ENCODE data around the gene TANGO2. TPM values are rescaled to one million over a fixed set of nuclear protein-coding genes. Genes with fewer than 3 reads are reported as not detected.

Gene TANGO2
- total RNA-seq, 1 donor from 2014 or later = 8.2 TPM

DNA sequence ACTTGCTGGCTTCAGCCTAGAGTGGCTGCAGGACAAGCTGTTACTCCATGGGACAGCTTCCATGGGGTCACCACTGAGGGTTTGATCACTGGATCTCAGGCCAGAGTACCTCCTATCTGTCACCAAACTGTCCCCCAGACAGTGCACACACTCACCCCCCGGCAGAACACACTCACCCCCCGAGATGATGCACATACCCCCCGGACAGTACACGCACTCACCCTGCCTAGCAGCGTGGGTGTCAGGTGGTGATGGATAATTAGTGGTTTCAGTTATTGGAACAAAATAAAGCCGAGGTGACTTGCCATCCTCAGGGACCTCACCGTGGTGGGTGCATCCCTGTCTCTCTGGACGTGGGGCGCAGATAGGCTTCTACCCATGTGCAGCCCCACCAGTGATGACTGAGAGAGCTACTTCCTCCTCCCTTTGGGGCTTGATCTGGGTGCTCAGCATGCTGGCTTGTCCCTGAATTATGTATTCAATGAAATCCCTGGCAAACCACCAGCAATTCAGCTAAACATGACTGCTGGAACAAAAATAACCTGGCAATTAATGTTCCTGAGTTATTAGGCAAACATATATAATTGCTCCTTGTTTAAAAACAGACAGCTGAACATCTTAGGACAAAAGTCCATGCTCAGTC lies 18.9 kb downstream of the TANGO2 start:
- DNase-seq (ENCODE audit: low spot score in 2 of 2) = no peak
- FAIRE-seq = no peak

DNA sequence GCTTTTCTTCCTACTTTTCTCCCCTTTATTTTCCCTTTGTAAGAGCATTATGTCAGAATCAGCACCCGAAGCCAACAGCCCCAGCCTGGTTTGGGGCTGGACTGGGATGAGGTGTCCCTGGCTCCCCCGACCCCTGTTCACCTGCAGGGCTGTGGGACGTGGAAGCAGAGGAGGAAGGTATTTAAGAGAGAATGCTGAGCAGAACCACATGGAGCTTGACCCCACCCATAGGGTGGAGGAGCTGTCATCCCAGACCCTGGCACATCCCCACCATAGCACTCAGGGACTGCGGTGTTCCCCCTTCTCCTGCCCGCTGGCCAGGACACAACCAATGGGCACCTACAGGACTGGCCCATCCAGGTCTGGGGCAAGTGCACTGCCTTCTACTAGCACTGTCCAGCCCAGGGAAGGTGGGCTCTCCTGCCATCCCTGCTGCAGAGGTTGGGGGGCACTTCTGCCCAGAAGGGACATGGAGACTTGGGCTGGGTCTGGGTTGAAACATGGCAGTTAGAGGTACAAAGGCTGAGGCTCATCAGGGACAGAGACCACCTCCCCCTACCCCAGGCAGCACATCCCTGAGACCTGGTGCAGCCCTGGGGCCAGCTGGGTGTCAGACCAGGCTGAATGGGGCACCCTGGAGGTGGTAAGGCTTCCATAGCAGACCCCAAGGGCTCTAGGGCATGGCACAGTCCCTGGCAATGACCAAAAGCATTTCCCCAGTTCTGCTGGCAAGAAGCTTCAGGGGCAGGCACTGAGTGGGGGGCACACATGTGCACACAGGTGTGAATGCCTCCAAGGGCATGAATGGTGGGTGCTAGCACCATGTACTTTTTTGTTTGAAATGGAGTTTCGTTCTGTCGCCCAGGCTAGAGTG lies 19.7 kb downstream of the TANGO2 start:
- DNase-seq (ENCODE audit: low spot score in 2 of 2) (no peak), FAIRE-seq (no peak)

DNA sequence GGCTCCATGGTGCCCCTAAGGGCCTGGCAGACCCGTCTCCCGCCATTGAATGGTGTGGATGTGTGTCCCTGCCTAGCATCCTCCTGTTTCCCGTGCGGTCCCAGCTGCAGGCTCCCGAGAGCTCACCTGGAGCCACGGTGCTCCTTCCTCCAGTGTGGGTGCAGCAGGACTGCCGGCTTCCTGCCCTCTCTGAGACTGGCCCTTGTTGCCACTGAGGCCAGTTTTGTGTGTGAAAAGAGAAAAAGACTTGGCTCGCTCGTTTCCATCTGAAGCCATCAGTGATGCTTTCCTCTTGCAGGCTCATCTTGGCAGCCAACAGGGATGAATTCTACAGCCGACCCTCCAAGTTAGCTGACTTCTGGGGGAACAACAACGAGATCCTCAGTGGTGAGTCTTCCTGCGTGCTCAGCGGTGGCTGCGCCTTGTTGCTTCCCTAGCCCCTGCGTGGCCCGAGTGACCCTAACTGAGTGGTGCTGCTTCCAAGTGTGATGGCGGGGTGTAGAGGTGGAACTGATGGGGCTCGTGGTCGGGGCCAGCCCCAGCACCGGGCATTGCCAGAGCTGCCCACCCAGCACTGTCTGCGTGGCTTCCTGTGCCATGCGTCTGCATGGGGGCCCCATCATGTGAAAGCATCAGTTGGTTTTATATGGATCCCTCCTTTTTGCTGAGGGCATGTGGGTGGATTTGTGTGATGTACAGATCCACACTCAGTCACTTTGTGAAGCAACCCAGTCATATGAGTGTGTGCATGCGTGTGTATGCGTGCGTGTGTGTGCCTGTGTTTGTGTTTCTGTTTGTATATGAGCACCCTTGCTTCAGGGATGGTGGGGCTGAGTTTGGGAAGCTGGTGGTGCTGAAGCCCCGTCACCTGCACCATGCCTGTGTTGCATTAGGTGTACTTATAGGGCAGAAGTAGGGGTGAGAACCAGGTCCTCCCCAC lies 22.4 kb downstream of the TANGO2 start:
- no peak for FAIRE-seq

DNA sequence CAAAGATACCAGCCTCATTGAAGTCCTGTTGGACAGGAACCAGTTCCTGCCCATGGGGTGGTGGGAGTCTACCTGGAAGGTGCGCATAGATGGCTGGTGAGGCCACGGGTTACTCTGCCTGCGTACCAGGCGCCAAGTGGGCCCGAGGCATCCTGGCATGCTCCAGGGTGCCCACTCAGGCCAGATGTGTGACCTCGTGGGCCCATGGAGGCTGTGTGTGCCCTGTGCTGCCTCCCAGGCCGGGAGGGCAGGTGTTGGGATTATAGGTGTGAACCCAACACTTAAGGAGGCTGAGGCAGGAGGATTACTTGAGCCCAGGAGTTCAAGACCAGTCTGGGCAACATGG lies 23.1 kb downstream of the TANGO2 start:
- no peak for DNase-seq (ENCODE audit: low spot score in 2 of 2)
- FAIRE-seq = no peak

More for the DNA sequence above, 22.4 kb downstream of the TANGO2 start:
- no peak for DNase-seq (ENCODE audit: low spot score in 2 of 2)

DNA sequence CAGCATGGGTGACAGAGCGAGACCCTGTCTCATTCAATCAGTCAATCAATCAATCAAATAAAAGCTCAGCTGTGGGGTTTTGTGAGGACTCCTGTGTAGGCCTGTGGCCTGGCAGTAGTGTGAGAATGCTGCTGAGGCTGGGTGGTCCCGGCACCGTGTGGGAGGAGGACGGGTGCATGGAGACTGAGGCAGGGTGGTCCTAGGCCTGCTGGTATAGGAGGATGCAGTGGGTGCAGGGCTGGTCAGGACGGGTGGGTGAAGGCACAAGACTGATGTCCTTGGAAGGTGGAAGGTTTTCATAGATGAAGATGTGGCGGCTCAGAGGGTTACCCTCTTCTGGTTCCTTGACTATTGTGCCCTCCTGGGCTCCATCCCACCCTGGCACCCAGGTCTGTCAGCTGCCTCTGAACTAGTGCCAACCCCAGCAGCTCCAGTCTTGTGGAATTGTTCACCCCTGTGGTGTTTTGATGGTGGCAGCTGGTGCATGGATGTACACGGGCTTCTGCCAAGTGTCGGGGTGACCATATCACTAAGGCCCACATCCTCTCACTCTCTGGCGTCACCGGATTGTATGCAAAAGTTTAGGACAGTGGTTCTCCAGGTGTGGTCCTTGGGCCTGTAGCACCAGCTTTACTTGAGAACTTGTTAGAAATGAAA lies 23.7 kb downstream of the TANGO2 start:
- no peak for FAIRE-seq
- DNase-seq (ENCODE audit: low spot score in 2 of 2) = no peak

DNA sequence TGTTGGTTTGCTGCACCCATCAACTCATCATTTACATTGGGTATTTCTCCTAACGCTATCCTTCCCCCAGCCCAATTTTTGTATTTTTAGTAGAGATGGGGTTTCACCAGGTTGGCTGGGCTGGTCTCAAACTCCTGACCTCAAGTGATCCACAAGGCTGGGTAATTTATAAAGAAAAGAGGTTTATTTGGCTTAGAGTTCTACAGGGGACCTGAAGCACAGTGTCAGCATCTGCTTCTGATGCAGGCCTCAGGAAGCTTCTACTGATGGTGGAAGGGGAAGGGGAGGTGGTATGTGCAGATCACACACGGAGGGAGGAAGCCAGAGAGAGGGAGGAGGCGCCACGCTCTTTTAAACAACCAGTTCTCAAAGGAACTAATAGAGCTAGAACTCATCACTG lies 25.8 kb downstream of the TANGO2 start:
- FAIRE-seq = no peak
- DNase-seq (ENCODE audit: low spot score in 2 of 2) = no peak

DNA sequence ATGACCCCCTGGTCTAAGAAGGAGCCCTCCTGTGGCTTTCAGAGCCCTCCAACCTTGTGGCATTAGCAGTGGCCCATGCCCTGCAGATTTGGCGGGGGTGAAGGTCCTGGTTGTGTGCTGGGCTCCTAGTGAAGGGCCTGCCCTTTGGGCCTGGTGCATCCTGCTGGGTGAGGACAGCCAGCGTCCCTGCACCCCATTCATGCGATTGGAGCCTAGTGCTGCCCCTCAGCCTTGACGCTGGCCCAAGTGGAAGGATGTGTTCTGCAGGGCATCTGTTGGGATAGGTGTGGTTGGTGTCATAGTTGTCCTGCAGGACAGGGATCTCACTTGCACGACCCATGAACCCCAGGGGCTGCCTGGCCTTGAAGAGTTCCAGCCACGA lies 31.0 kb downstream of the TANGO2 start:
- DNase-seq (ENCODE audit: low spot score in 2 of 2) = no peak
- no peak for FAIRE-seq

DNA sequence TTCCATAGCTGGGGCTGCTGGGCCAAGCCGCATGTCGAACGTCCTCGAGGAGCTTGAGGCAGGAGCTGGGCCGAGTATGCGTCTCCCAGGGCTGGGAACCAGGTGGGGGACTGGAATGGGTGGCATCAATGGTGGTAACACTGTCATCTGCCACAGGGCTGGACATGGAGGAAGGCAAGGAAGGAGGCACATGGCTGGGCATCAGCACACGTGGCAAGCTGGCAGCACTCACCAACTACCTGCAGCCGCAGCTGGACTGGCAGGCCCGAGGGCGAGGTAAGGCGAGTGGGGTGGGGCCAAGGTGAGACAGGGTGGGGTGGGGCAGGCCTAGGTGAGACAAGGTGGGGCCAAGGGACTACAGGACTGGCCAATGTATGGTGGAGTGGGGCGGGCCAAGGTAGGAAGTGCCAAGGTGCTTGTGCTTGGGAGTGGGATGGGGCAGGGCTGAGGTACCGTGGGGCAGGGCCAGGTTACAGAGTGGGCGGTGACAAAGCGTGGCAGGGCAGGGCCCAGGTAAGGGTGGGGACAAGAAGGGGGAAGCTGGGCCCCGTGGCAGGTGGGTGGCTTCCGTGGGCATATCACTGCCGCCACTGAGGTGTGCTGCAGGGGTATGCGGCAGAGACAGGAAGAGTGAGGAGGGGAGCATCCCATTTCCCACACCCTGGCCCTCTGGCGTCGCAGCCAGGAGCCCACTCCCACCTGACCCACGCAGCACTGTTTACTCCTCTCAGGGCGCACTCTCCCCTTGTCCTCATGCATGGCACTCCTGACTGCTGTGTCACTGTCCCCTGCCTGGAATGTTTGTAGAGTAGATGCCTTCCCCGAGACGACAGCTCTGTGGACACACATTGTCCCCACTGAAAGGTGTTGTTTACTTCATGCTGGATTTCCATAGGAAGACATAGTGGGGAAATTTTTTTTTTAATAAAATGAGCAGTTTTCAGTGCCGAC lies 31.7 kb downstream of the TANGO2 start:
- DNase-seq (ENCODE audit: low spot score in 2 of 2) = no peak
- no peak for FAIRE-seq

DNA sequence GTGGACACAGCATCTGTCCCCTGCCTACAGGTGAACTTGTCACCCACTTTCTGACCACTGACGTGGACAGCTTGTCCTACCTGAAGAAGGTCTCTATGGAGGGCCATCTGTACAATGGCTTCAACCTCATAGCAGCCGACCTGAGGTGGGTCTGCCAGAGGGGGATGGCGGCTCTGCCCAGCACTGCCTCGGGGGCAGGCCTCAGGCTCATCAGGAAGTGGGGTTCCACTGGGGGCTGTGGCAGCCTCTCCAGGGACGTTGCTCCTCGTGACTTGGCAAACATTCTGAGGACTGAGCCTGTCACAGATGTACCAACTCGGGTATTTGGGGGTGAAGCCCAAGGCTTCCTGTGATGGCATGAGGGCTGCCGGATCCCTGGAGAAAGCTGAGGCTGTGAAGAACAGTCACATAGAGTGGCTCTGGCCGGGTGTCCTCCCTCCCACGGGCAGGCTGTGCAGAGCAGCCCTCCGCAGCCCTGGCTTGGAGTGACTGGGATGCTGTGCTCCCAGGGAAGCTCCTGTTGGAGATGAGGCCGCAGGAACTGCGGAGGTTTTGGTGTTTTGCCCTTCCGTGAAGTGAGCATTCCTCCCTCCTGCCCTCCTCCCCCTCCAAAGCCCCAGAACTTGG lies 32.6 kb downstream of the TANGO2 start:
- DNase-seq (ENCODE audit: low spot score in 2 of 2) (no peak), FAIRE-seq (no peak)

DNA sequence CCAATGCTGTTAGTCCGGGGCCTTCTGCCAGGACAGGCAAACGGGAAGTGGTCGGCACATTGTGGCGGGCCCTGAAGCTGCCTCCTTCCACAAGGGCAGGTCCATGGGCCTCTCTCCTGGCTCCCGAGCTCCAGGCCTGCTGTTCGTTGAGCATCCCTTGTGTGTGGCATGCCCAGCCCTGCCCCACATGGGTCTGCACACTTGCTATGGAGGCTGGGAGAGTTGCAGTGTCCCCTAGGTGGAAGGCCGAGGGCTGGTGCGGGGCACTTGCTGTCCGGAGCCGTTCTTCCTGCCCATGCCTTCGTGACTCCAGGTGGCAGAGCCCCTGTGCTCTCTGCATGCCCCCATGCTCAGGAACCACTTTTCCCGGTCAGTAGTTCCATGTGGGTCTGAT lies 33.1 kb downstream of the TANGO2 start:
- DNase-seq (ENCODE audit: low spot score in 2 of 2) = no peak
- no peak for FAIRE-seq

DNA sequence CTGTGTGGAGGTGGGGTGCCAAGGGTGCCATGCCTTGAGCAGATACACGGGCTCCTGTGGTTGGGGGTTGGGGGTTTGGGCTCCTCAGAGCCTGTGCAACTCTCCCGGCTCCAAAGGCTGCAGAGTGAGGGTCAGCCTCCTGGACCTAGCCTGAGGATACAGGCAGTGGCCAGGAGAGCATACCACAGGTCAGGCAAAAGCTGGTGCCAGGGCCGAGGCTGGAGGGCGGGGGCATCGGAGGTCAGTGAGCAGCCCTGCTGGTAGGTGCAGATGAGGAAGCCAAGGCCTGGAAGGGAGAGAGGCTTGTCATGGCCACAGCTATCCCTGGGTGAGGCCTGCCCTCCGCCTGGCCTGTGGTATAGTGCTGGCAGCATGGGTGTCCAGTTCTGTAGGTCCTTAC lies 33.6 kb downstream of the TANGO2 start:
- FAIRE-seq = no peak
- DNase-seq (ENCODE audit: low spot score in 2 of 2) = no peak

DNA sequence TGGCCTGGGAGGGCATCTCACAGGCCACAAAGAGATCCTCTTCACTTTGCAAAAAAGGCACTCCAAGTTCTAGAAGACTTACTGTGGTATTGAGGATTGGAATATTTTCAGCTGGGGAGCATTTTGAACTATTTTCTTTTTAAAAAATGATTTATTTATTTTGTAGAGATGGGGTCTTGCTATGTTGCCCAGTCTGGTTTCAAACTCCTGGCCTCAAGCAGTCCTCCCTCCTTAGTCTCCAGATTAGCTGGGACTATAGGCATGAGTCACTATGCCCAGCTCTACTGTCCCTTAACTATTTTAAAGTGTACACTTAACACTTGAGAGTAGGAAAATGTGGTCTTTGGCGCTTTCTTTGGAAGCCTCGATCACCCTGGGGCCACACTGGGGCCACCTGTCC lies 34.2 kb downstream of the TANGO2 start:
- DNase-seq (ENCODE audit: low spot score in 2 of 2) (no peak), FAIRE-seq (no peak)

DNA sequence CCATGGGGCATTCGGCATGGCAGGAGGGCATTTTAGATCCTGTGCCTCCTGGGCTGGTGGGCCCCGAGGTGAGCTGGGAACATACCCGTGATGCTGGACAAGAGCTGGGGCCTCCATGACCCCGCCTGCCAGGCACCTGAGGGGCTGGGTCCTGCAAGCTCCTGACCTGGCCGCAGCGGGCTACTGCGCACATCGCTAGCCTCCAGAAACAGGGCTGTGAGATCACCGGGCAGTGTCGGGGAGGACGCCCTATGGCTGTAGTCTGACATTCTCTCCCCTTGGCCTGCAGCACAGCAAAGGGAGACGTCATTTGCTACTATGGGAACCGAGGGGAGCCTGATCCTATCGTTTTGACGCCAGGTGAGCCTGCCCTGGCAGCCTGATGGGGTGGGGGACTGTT lies 34.7 kb downstream of the TANGO2 start:
- no peak for FAIRE-seq
- DNase-seq (ENCODE audit: low spot score in 2 of 2) = no peak

DNA sequence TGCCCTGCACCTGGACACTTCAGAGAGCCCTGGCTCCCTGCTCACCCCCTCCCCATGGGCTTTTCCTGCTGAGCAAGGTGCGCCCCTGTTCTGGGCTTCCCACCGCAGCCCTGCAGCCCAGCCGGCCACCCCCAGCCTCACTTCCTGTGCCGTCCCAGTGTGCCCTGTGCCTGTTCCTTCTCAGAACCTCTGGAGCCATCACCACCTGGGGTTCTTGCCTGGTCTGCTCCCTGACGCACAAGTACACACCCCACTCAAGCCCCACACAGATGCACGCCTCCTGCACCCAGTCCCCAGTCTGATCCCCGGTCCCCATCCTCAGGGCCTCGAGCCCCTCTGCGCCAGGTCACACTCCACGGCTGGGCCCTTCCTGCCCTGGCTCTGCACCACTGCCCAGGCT lies 35.3 kb downstream of the TANGO2 start:
- DNase-seq (ENCODE audit: low spot score in 2 of 2) = no peak
- FAIRE-seq = no peak

DNA sequence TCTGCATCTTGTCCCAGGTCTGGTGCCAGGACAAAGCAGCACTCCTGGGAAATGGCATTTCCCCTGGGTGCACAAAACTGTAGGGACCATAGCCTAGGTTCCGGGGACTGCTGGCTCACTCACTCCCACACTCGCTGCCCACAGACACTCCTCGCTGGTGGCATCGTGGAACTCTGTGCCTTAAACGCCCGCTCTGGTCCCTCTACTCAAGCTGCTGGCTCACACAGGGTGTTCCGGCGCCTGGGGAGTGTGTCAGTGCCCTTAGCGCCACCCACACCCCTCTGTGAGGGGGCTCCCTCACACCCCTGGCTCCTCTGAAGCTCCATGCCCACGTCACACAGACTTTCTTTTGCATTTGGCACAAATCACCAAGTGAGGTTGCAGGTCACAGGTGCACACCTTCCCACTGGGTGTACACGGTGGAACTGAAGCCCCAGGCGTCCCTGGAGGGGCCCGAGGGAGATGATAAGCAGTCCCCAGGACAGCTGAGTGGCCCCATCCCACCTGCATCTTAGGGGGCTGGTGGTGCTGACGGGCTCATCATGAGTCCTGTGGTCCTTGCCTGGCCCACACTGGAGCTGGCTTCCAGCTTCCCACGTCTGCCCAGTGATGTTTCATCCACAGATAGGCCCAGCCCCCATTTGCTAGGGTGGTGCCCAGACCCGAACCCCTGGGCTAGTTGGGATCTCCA lies 35.9 kb downstream of the TANGO2 start:
- DNase-seq (ENCODE audit: low spot score in 2 of 2) = no peak
- FAIRE-seq = no peak

DNA sequence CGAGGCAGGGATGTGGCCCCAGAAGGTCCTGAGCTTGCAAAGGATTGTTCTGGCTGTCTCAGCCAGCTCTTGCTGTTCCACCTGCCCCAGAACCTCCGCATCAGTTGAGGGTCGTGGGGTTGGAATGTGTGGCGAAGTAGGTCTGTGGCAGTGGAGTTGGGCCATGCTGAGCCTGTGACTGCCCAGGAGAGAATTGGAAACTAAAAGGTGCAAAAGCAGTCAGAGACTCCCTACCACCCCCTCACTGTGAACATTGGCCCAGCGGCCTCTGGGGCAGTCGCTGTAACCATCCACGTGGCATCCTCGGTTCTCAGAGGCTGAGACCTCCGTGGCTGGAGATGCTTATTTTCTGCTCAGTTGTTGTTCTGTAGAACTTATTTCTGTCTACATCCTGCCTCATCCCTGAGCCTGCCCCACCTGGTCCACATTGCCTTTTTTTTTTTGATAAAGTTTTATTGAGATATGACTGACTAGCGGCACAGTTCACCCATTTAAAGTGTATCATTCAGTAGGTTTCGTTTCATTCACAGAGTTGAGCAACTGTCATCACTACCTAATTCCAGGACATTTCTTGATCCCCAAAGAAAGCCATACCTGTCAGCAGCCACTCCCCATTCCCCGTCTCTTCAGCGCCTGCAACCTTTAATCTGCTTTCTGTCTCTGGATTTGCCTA lies 36.8 kb downstream of the TANGO2 start:
- FAIRE-seq (no peak), DNase-seq (ENCODE audit: low spot score in 2 of 2) (no peak)

DNA sequence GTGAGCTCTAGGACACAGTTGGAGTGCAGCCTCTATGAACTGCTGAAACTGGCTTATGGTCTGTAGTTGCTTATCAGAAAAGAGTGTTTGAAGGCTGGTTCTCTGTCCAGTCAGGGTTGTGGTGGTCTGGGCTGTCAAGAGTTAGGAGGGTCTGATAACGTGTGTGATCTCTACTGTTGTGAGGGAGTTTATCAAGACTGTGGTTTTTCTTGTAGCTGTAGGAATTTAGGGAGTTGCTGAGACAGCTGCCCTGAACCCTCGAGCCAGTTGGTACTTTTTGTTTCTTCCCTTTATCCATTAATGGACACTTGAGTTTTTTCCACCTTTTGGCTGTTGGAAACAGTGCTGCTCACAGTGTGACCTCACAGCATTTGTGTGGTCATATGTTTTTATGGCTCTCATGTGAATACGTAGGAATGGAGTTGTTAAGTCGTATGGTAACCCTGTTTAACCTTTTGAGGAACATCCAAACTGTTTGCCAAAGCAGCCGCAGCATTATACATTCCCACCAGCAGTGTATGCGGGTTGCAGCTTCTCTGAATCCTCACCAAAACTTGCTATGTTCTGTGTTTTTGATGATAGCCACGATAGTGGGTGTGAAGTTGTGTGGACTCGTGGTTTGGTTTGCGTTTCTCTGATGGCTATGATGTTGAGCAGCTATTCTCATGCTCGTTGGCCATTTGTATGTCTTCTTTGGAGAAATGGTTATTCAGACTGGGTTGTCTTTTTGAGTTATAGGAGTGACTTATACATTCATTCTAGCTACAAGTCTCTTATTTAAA lies 38.3 kb downstream of the TANGO2 start:
- DNase-seq (ENCODE audit: low spot score in 2 of 2) = no peak
- FAIRE-seq = no peak

Data from frontal cortex (tissue), 4 donors.